DOHH2 (cell line): ENCODE data around the gene TPGS2.

Experiments
- H3F3A ChIP-seq: fragments of 200-600 bp; sonication (generic), shearing (Covaris generic); 2 replicates; pipeline ENCODE4 v1.6.0; 2016; ENCODE audit warnings: antibody characterized with exemption, mild to moderate bottlenecking; ENCODE audit not compliant: control insufficient read depth, insufficient read depth
- H3K27ac ChIP-seq: fragments of 200-600 bp; sonication (generic); 2 replicates; pipeline ENCODE4 v1.5.1; 2014; ENCODE audit warnings: low read depth, mild to moderate bottlenecking, low read length, moderate library complexity
- H3K27me3 ChIP-seq: fragments of 200-600 bp; sonication (generic); 2 replicates; pipeline ENCODE4 v1.6.1; 2014; ENCODE audit warnings: mild to moderate bottlenecking, low read length, mixed read lengths; ENCODE audit not compliant: control insufficient read depth
- H3K36me3 ChIP-seq: fragments of 200-600 bp; sonication (generic); 2 replicates; pipeline ENCODE4 v1.6.1; 2014; ENCODE audit warnings: mild to moderate bottlenecking, low read length, moderate library complexity, mixed read lengths; ENCODE audit not compliant: control insufficient read depth
- H3K4me1 ChIP-seq: fragments of 200-600 bp; sonication (generic); 2 replicates; pipeline ENCODE4 v1.6.1; 2014; ENCODE audit warnings: mild to moderate bottlenecking, low read length, mixed read lengths; ENCODE audit not compliant: control insufficient read depth
- H3K4me2 ChIP-seq: fragments of 200-600 bp; sonication (generic); 2 replicates; pipeline ENCODE4 v1.6.0; 2014; ENCODE audit warnings: mild to moderate bottlenecking, low read length, moderate library complexity
- H3K4me3 ChIP-seq: fragments of 200-600 bp; sonication (generic); 2 replicates; pipeline ENCODE4 v1.5.1; 2014; ENCODE audit warnings: mild to moderate bottlenecking, low read length, mixed read lengths
- H3K79me2 ChIP-seq: fragments of 200-600 bp; sonication (generic); 2 replicates; pipeline ENCODE4 v1.6.1; 2014; ENCODE audit warnings: mild to moderate bottlenecking, low read length, mixed read lengths; ENCODE audit not compliant: control insufficient read depth
- H3K9me2 ChIP-seq: fragments of 200-600 bp; sonication (generic); replicated peaks from 2 replicates; pipeline ENCODE4 v1.6.1; 2014; ENCODE audit warnings: mild to moderate bottlenecking, low read length, mixed read lengths; ENCODE audit not compliant: control insufficient read depth
- H3K9me3 ChIP-seq: fragments of 200-600 bp; sonication (generic); 2 replicates; pipeline ENCODE4 v1.6.1; 2014; ENCODE audit warnings: antibody characterized with exemption, low read length, mixed read lengths; ENCODE audit not compliant: control insufficient read depth, insufficient read depth
- H4K20me1 ChIP-seq: fragments of 200-600 bp; sonication (generic); 2 replicates; pipeline ENCODE4 v1.6.0; 2014; ENCODE audit warnings: low read depth, mild to moderate bottlenecking, antibody characterized with exemption, low read length, moderate library complexity; ENCODE audit not compliant: control insufficient read depth, insufficient read depth
- CTCF ChIP-seq: fragments of 200-600 bp; sonication (generic); IDR thresholded peaks from one replicate; pipeline ENCODE4 v1.5.1; 2014; ENCODE audit warnings: antibody characterized with exemption, mild to moderate bottlenecking, low read depth, low read length; ENCODE audit not compliant: poor library complexity, severe bottlenecking
- EZH2phosphoT487 ChIP-seq: fragments of 200-600 bp; sonication (generic); IDR thresholded peaks from 2 replicates; pipeline ENCODE4 v1.6.1; 2017; ENCODE audit warnings: borderline replicate concordance, mild to moderate bottlenecking, antibody characterized with exemption, low read length, moderate library complexity, mixed read lengths

The TPGS2 gene

GRCh38 chr18:36825526-36825925 is 3.3 kb downstream of the TPGS2 start:
- Histone ChIP-seq H4K20me1 (no peaks in the 10 kb centered on the region), H3K27ac (no peak overlapping the region), H3K9me3 (no peaks in the 10 kb centered on the region)

GRCh38 chr18:36821681-36822080 is 7.1 kb downstream of the TPGS2 start:
- peaks cover 57% of the 10 kb centered on the region for H3K36me3 ChIP-seq

More at GRCh38 chr18:36825526-36825925, 3.3 kb downstream of the TPGS2 start:
- no peaks in the 10 kb centered on the region for H3F3A ChIP-seq
- no peak overlapping the region for H3K4me3 ChIP-seq
- peaks cover 51% of the 10 kb centered on the region for H3K79me2 ChIP-seq
- no peaks in the 10 kb centered on the region for H3K27me3 ChIP-seq
- H3K9me2 ChIP-seq = no peaks in the 10 kb centered on the region
- peaks cover 29% of the 10 kb centered on the region for H3K36me3 ChIP-seq
- H3K4me2 ChIP-seq = no peak overlapping the region
- H3K4me1 ChIP-seq = peaks cover 20% of the 10 kb centered on the region
- TF ChIP-seq EZH2phosphoT487 (no peak), CTCF (no peak)

GRCh38 chr18:36819621-36820020 is 9.2 kb downstream of the TPGS2 start:
- peaks cover 3% of the 10 kb centered on the region; the same call in 1 of the 2 replicates for H3F3A ChIP-seq
- H3K79me2 ChIP-seq = peaks cover 6% of the 10 kb centered on the region
- no peaks in the 10 kb centered on the region for H3K27me3 ChIP-seq
- no peaks in the 10 kb centered on the region for H3K9me3 ChIP-seq
- no peak overlapping the region for H3K27ac ChIP-seq
- H3K4me1 ChIP-seq = no peaks in the 10 kb centered on the region
- no peaks in the 10 kb centered on the region for H3K9me2 ChIP-seq
- H3K36me3 ChIP-seq = peaks cover 56% of the 10 kb centered on the region
- H3K4me3 ChIP-seq = no peak overlapping the region
- H4K20me1 ChIP-seq = no peaks in the 10 kb centered on the region
- TF ChIP-seq CTCF = no peak
- TF ChIP-seq EZH2phosphoT487 = no peak
- no peak overlapping the region for H3K4me2 ChIP-seq

More at GRCh38 chr18:36821681-36822080, 7.1 kb downstream of the TPGS2 start:
- no peaks in the 10 kb centered on the region for H3K9me3 ChIP-seq
- H3K27me3 ChIP-seq = no peaks in the 10 kb centered on the region
- H3F3A ChIP-seq = peaks cover 3% of the 10 kb centered on the region; the same call in 1 of the 2 replicates
- no peak overlapping the region for H3K27ac ChIP-seq
- peaks cover 18% of the 10 kb centered on the region for H3K79me2 ChIP-seq
- H3K9me2 ChIP-seq = no peaks in the 10 kb centered on the region
- TF ChIP-seq EZH2phosphoT487 (no peak), CTCF (no peak)
- H3K4me3 ChIP-seq = no peak overlapping the region
- H3K4me1 ChIP-seq = no peaks in the 10 kb centered on the region
- H3K4me2 ChIP-seq = no peak overlapping the region
- no peaks in the 10 kb centered on the region for H4K20me1 ChIP-seq

GRCh38 chr18:36818652-36819051 is 10.2 kb downstream of the TPGS2 start:
- H3K4me1 ChIP-seq = no peaks in the 10 kb centered on the region
- no peaks in the 10 kb centered on the region for H3K9me3 ChIP-seq
- no peaks in the 10 kb centered on the region for H4K20me1 ChIP-seq
- TF ChIP-seq EZH2phosphoT487 = no peak
- no peak for TF ChIP-seq CTCF
- H3K27me3 ChIP-seq = no peaks in the 10 kb centered on the region
- peaks cover 56% of the 10 kb centered on the region for H3K36me3 ChIP-seq
- no peaks in the 10 kb centered on the region for H3K79me2 ChIP-seq
- no peak overlapping the region for H3K27ac ChIP-seq
- H3K9me2 ChIP-seq = no peaks in the 10 kb centered on the region
- peaks cover 3% of the 10 kb centered on the region; the same call in 1 of the 2 replicates for H3F3A ChIP-seq
- no peak overlapping the region for H3K4me3 ChIP-seq
- H3K4me2 ChIP-seq = no peak overlapping the region
